Psoas muscle (tissue), 8 donors: ENCODE results near the gene CBR1. TPM values are rescaled to one million over a fixed set of nuclear protein-coding genes. Genes with fewer than 3 reads are reported as not detected.

Source experiments
- ATAC-seq, 4 donors: fragments of 200-7000 bp; cut with Tn5 transposase; one replicate each; pipeline ENCODE4 v1.9.1; 2020; ENCODE audit warnings: moderate library complexity in 3 of 4, mild to moderate bottlenecking in 2 of 4
- DNase-seq, 2 donors: peaks; one replicate each; pipeline ENCODE4 v3.0.0-alpha.2; 2020
- H3K27ac ChIP-seq: fragments of 200-600 bp; one replicate; pipeline ENCODE4 v1.8.0; 2022
- H3K27me3 ChIP-seq, 3 donors: fragments of 200-600 bp in 1 of 3; one replicate each; pipeline versions ENCODE4 v1.6.1 to v1.8.0; 2013 to 2022; ENCODE audit warnings: low read length in 2 of 3, mild to moderate bottlenecking in 2 of 3, moderate library complexity in 1 of 3; ENCODE audit not compliant: insufficient read depth in 3 of 3
- H3K36me3 ChIP-seq, 2 donors: fragments of 200-600 bp in 1 of 2; one replicate each; pipeline versions ENCODE4 v1.6.1 to v1.8.0; 2013 to 2022; ENCODE audit warnings: low read depth in 1 of 2, mild to moderate bottlenecking in 1 of 2, moderate library complexity in 1 of 2; ENCODE audit not compliant: insufficient read depth in 1 of 2
- H3K4me1 ChIP-seq: fragments of 200-600 bp; one replicate; pipeline ENCODE4 v1.8.0; 2022
- H3K4me3 ChIP-seq: fragments of 200-600 bp; one replicate; pipeline ENCODE4 v1.8.0; 2022; ENCODE audit warnings: mild to moderate bottlenecking
- H3K9me3 ChIP-seq: fragments of 200-600 bp; one replicate; pipeline ENCODE4 v1.8.0; 2022
- WGBS, 3 donors: extraction: QIAGEN DNeasy Blood & Tissue Kit; methylation state at CpG; one replicate each; pipeline versions ENCODE4 v1.1.6 to v1.1.7; 2013; 5-methylcytosine and 5-hydroxymethylcytosine counted together
- intact Hi-C, 2 donors: fragments of 100-400 bp; cut with DNase I; formaldehyde crosslinking; loops; one replicate each; pipeline versions ENCODE4 v1.11.0 to v1.14.2; 2022
- polyA plus RNA-seq, 3 donors: library from polyadenylated mRNA; stranded (reverse); fragments of 200-250 nt; gene quantifications; one replicate each; pipeline ENCODE4 v1.2.3, GENCODE V29; 2013
- total RNA-seq, 4 donors: library from RNA; stranded (reverse); fragmentation: NEBNext Ultra II Directional in 2 of 4; extraction: Animal tissue kit (Norgen Biotek cat#: 25700) in 2 of 4; gene quantifications; one replicate each; pipeline versions ENCODE4 v1.2.1 to v1.2.4, GENCODE V29; 2021 to 2023
- TF ChIP-seq, protein P1 (sequence below): fragments of 200-600 bp; IDR thresholded peaks from one replicate; pipeline ENCODE4 v1.8.0; 2022; ENCODE audit warnings: antibody characterized with exemption
- donor health status: healthy with polysubstance abuse.
- donor health status: DM: no; HTN: no; CAD: no; lungs with moderate emphysema.
- donor health status: Bipolar disorder and iron deficiency.
- donor health status: healthy.
- donor health status: DM: yes; HTN: yes; CAD: no.
- donor health status: DM: no; HTN: no; CAD: no.
- donor health status: DM: no; HTN: no; CAD: no.
- donor health status: DM: yes; HTN: yes; CAD: no.

The CBR1 gene
- total and polyA plus RNA-seq, 7 donors = 15.2 to 94.0 (median 45.9) TPM

DNA sequence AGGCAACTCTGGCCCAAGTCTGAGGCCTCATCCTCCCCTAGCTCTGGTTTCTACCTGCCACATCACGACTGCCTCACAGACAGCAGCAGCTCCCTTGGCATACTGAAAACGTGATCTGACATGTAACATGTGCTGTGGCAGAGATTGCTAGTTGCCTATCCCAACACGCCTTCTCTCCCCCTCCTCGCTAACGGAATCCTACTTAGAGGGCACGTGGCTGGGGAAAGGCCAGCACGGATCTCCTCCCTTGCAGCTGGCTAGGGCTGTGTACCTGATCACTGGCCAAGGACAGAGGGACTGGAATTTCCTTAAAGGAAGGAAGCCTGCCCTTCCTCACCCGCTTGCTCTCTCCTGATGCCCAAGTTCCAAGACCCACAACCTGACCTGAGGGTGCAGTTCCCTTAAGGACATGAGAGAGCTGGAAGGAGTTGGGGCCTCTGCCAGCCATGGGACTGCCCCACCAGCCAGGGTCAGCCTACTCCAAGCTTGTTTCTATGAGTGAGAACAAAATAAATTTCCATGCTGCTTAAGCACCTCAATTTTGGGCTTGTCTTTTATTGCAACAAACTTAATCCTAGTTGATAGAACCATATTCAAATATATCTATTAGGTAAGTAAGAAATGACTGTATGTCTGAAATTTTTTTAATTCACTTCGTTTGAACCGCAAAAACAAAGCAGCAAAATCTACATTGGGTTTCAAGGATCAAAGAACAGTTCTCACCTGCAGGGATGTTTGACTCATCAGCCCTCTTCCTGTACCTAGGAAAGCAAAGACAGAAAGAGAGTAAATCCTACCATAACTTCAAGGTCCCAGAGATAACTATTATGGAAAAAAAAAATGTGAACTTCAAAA lies 16.7 kb upstream of the CBR1 start:
- Histone ChIP-seq H3K36me3 (peaks cover 4 to 94% of the 10 kb centered on the region in 2 donors), H3K4me1 (peaks cover 14% of the 10 kb centered on the region), H3K9me3 (no peaks in the 10 kb centered on the region), H3K4me3 (no peak overlapping the region), H3K27me3 (no peaks in the 10 kb centered on the region), H3K27ac (peak overlapping the region; percentile 19)
- 51 to 63% (median 57%) methylated on average over 10 of the region's 10 CpGs for WGBS, 3 donors
- TF ChIP-seq, protein P1, sequence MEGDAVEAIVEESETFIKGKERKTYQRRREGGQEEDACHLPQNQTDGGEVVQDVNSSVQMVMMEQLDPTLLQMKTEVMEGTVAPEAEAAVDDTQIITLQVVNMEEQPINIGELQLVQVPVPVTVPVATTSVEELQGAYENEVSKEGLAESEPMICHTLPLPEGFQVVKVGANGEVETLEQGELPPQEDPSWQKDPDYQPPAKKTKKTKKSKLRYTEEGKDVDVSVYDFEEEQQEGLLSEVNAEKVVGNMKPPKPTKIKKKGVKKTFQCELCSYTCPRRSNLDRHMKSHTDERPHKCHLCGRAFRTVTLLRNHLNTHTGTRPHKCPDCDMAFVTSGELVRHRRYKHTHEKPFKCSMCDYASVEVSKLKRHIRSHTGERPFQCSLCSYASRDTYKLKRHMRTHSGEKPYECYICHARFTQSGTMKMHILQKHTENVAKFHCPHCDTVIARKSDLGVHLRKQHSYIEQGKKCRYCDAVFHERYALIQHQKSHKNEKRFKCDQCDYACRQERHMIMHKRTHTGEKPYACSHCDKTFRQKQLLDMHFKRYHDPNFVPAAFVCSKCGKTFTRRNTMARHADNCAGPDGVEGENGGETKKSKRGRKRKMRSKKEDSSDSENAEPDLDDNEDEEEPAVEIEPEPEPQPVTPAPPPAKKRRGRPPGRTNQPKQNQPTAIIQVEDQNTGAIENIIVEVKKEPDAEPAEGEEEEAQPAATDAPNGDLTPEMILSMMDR = no peak
- no peak for DNase-seq
- intact Hi-C loops = no loop called here
- peak; percentile 43 to 75 (median 49) for ATAC-seq

DNA sequence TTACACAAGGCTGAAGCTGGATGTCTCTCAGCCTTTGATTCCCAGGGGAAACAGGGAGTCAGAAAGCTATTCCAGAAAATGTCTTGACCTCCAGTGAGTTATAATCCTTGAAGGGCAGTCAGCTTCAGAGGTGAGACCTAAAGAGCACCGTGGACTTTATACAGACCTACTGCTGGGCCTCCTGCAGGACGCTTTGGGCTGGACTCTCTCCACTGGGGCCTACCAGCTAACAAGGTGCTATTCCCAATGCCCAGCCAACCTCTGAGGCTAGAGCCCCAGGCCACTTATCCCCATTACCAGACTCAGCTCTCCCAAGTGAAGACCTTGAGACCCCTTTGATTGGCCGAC lies 16.1 kb upstream of the CBR1 start:
- 81 to 88% (median 83%) methylated on average over 3 of the region's 3 CpGs for WGBS, 3 donors
- ATAC-seq = no peak
- no peak for DNase-seq
- TF ChIP-seq, protein P1 = no peak
- Histone ChIP-seq H3K9me3 (no peaks in the 10 kb centered on the region), H3K27me3 (no peaks in the 10 kb centered on the region), H3K27ac (no peak overlapping the region), H3K4me3 (no peak overlapping the region), H3K4me1 (peaks cover 20% of the 10 kb centered on the region), H3K36me3 (peaks cover 4 to 96% of the 10 kb centered on the region in 2 donors)
- intact Hi-C loops = no loop called here

DNA sequence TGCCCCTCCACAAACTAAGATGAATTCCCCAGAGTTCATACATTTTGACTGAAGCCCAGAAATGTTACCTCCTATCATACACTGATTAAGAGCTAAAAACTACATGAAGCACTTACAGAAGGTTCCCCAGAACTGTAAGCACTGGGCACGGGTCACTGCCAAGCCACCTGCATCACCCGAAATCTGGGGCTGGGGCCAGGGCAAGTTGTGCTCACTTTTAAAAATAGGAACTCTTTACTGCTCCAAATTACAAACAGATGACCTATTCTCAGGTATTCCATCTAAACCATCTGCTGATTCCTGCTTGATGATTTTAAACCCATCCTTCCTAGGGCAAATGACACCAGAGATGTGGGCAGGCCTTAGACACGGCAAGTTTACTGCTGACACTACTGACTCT lies 14.3 kb upstream of the CBR1 start:
- intact Hi-C loops = no loop called here
- Histone ChIP-seq H3K27me3 (no peaks in the 10 kb centered on the region), H3K36me3 (peaks cover 2 to 77% of the 10 kb centered on the region in 2 donors), H3K27ac (peak overlapping the region; percentile 61), H3K9me3 (no peaks in the 10 kb centered on the region), H3K4me1 (peaks cover 30% of the 10 kb centered on the region), H3K4me3 (no peak overlapping the region)
- WGBS, 3 donors = 31 to 37% (median 37%) methylated on average over 3 of the region's 3 CpGs
- DNase-seq (peak in 1 of 2 donors; percentile 35), ATAC-seq (peak; percentile 25 to 59 (median 37))
- TF ChIP-seq, protein P1 = no peak

DNA sequence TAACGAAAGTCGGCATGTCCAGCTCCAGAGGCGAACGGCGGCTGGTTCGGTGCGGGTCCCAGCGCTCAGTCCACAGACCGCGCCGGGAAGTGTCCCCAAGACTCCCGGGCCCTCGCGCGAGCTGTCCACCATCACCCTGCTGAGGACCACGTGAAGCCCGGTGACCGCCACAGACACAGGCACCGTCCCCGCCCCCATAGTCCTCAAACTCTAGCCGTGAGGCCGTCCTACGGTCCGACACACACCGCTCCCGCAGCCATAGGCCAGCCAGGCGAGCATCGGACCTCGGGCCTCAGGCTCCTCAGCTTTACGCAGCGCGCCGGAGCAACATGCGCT lies 10.0 kb upstream of the CBR1 start:
- peaks cover 0 to 39% of the 10 kb centered on the region in 2 donors for H3K36me3 ChIP-seq
- TF ChIP-seq, protein P1 = no peak
- no peaks in the 10 kb centered on the region for H3K27me3 ChIP-seq
- peaks cover 34% of the 10 kb centered on the region for H3K4me1 ChIP-seq
- ATAC-seq (peak; percentile 48 to 66 (median 53)), DNase-seq (peak; percentile 44 to 70)
- peak overlapping the region; percentile 94 for H3K27ac ChIP-seq
- intact Hi-C loops = loop anchor here in 1 of 2 donors (5.0 kb wide), 1 partner anchor 43 kb away; no protein-coding TSS in a partner anchor
- peak overlapping the region; percentile 95 for H3K4me3 ChIP-seq
- 0 to 1% (median 0%) methylated on average over 33 to 34 of the region's 34 CpGs for WGBS, 3 donors
- H3K9me3 ChIP-seq = no peaks in the 10 kb centered on the region
